H9 (cell line): ENCODE data around the gene DACH1. TPM values are rescaled to one million over a fixed set of nuclear protein-coding genes. Genes with fewer than 3 reads are reported as not detected.

Source experiments
- DNase-seq: peaks from one replicate; pipeline ENCODE4 v3.0.0-alpha.2; 2017
- H2AFZ ChIP-seq: one replicate; pipeline ENCODE4 v1.6.1; 2013; ENCODE audit warnings: mild to moderate bottlenecking, low read length, control low read depth, moderate library complexity
- H2AK5ac ChIP-seq: 2 replicates; pipeline ENCODE4 v1.6.1; 2013; ENCODE audit warnings: low read length, control low read depth, mixed read lengths; ENCODE audit not compliant: insufficient read length
- H2BK120ac ChIP-seq: one replicate; pipeline ENCODE4 v1.6.1; 2013; ENCODE audit warnings: low read depth, mild to moderate bottlenecking, low read length, control low read depth, inconsistent platforms; ENCODE audit not compliant: poor library complexity, severe bottlenecking
- H2BK12ac ChIP-seq: 2 replicates; pipeline ENCODE4 v1.6.1; 2013; ENCODE audit warnings: low read length, control low read depth, mixed read lengths, low read depth; ENCODE audit not compliant: insufficient read length
- H2BK15ac ChIP-seq: 2 replicates; pipeline ENCODE4 v1.6.1; 2013; ENCODE audit warnings: low read depth, low read length, control low read depth
- H2BK20ac ChIP-seq: one replicate; pipeline ENCODE4 v1.6.1; 2013; ENCODE audit warnings: low read depth, mild to moderate bottlenecking, low read length, control low read depth, inconsistent platforms; ENCODE audit not compliant: poor library complexity, severe bottlenecking
- H2BK5ac ChIP-seq: 2 replicates; pipeline ENCODE4 v1.6.1; 2013; ENCODE audit warnings: low read length, control low read depth, mixed read lengths; ENCODE audit not compliant: insufficient read length
- H3K14ac ChIP-seq: 2 replicates; pipeline ENCODE4 v1.6.1; 2013; ENCODE audit warnings: low read length, control low read depth; ENCODE audit not compliant: insufficient read depth
- H3K18ac ChIP-seq: 2 replicates; pipeline ENCODE4 v1.6.1; 2013; ENCODE audit warnings: low read depth, mild to moderate bottlenecking, mixed read lengths, low read length, control low read depth; ENCODE audit not compliant: insufficient read length
- H3K23ac ChIP-seq: 2 replicates; pipeline ENCODE4 v1.6.1; 2013; ENCODE audit warnings: low read length, control low read depth, mixed read lengths, low read depth; ENCODE audit not compliant: insufficient read length
- H3K23me2 ChIP-seq: 2 replicates; pipeline ENCODE4 v1.6.1; 2013; ENCODE audit warnings: low read depth, mild to moderate bottlenecking, mixed read lengths, low read length, control low read depth; ENCODE audit not compliant: insufficient read length, poor library complexity, severe bottlenecking
- H3K27ac ChIP-seq: 2 replicates; pipeline ENCODE4 v1.5.1; 2013; ENCODE audit warnings: low read length, control low read depth, mixed read lengths, low read depth; ENCODE audit not compliant: insufficient read length
- H3K27me3 ChIP-seq: 2 replicates; pipeline ENCODE4 v1.6.1; 2013; ENCODE audit warnings: low read length, control low read depth, inconsistent platforms; ENCODE audit not compliant: insufficient read depth
- H3K4ac ChIP-seq: 2 replicates; pipeline ENCODE4 v1.6.1; 2013; ENCODE audit warnings: low read depth, mild to moderate bottlenecking, control low read depth, inconsistent platforms, low read length, moderate library complexity
- H3K4me1 ChIP-seq: 2 replicates; pipeline ENCODE4 v1.6.1; 2013; ENCODE audit warnings: low read length, control low read depth, inconsistent platforms; ENCODE audit not compliant: insufficient read depth
- H3K4me2 ChIP-seq: 2 replicates; pipeline ENCODE4 v1.6.1; 2013; ENCODE audit warnings: low read length, control low read depth, mixed read lengths; ENCODE audit not compliant: insufficient read length, insufficient read depth
- H3K56ac ChIP-seq: 2 replicates; pipeline ENCODE4 v1.6.1; 2013; ENCODE audit warnings: low read depth, mild to moderate bottlenecking, mixed read lengths, low read length, control low read depth; ENCODE audit not compliant: insufficient read length
- H3K79me1 ChIP-seq: 2 replicates; pipeline ENCODE4 v1.6.1; 2013; ENCODE audit warnings: low read depth, mild to moderate bottlenecking, moderate library complexity, low read length, control low read depth, inconsistent platforms; ENCODE audit not compliant: insufficient read depth, poor library complexity, severe bottlenecking
- H3K79me2 ChIP-seq: 2 replicates; pipeline ENCODE4 v1.6.1; 2013; ENCODE audit warnings: low read length, control low read depth, inconsistent platforms; ENCODE audit not compliant: insufficient read depth
- H3K9ac ChIP-seq: 2 replicates; pipeline ENCODE4 v1.6.1; 2013; ENCODE audit warnings: low read length, control low read depth, mixed read lengths; ENCODE audit not compliant: insufficient read length; ENCODE audit errors: extremely low read depth
- H3K9me3 ChIP-seq: one replicate; pipeline ENCODE4 v1.6.1; 2013; ENCODE audit warnings: low read depth, low read length, inconsistent platforms; ENCODE audit not compliant: control insufficient read depth
- H3T11ph ChIP-seq: one replicate; pipeline ENCODE4 v1.6.1; 2013; ENCODE audit warnings: mild to moderate bottlenecking, low read length, control low read depth, inconsistent platforms
- H4K20me1 ChIP-seq: one replicate; pipeline ENCODE4 v1.6.1; 2013; ENCODE audit not compliant: control insufficient read depth, insufficient read length, insufficient read depth
- H4K5ac ChIP-seq: 2 replicates; pipeline ENCODE4 v1.6.1; 2013; ENCODE audit warnings: low read depth, mild to moderate bottlenecking, mixed read lengths, low read length, control low read depth; ENCODE audit not compliant: insufficient read length
- H4K8ac ChIP-seq: replicated peaks from 2 replicates; pipeline ENCODE4 v1.6.1; 2013; ENCODE audit warnings: low read length, control low read depth, mixed read lengths, low read depth; ENCODE audit not compliant: insufficient read length
- H4K91ac ChIP-seq: 2 replicates; pipeline ENCODE4 v1.6.1; 2013; ENCODE audit warnings: low read depth, mild to moderate bottlenecking, moderate library complexity, mixed read lengths, low read length, control low read depth; ENCODE audit not compliant: insufficient read length
- H3K27ac Mint-ChIP-seq, 3 experiments: 2 replicates in 2 of 3; 3 replicates in 1 of 3; pipeline ENCODE4 v1.8.0; 2020 to 2021; ENCODE audit warnings: mixed read lengths in 3 of 3, mild to moderate bottlenecking in 1 of 3, moderate library complexity in 1 of 3
- H3K27me3 Mint-ChIP-seq: 2 replicates; pipeline ENCODE4 v1.8.0; 2021; ENCODE audit warnings: low read depth, mild to moderate bottlenecking, moderate library complexity, mixed read lengths
- H3K36me3 Mint-ChIP-seq, 3 experiments: 2 replicates in 2 of 3; 3 replicates in 1 of 3; pipeline ENCODE4 v1.8.0; 2020 to 2021; ENCODE audit warnings: low read depth in 3 of 3, mixed read lengths in 3 of 3; ENCODE audit not compliant: insufficient read depth in 1 of 3
- H3K4me1 Mint-ChIP-seq, 2 experiments: 2 replicates each; pipeline ENCODE4 v1.8.0; 2020; ENCODE audit warnings: mixed read lengths in 2 of 2
- H3K4me3 Mint-ChIP-seq, 2 experiments: 2 replicates in 1 of 2; 3 replicates in 1 of 2; pipeline ENCODE4 v1.8.0; 2020 to 2021; ENCODE audit warnings: mild to moderate bottlenecking in 2 of 2, mixed read lengths in 2 of 2, moderate library complexity in 1 of 2
- H3K9me3 Mint-ChIP-seq, 2 experiments: 2 replicates in 1 of 2; 3 replicates in 1 of 2; pipeline ENCODE4 v1.8.0; 2020; ENCODE audit warnings: mild to moderate bottlenecking in 2 of 2, mixed read lengths in 2 of 2, moderate library complexity in 1 of 2
- CTCF ChIP-seq: fragments of 200-600 bp; sonication (generic); conservative IDR thresholded peaks from 3 replicates; pipeline ENCODE4 v1.8.0; 2021; ENCODE audit warnings: antibody characterized with exemption, mild to moderate bottlenecking
- WGBS: extraction: QIAGEN DNeasy Blood & Tissue Kit; methylation state at CpG from one replicate; pipeline ENCODE4 v1.1.7; 2013; ENCODE audit warnings: missing lambda C conversion rate, low lambda C conversion rate, mixed read lengths; ENCODE audit not compliant: insufficient read length; ENCODE audit errors: extremely low coverage; 5-methylcytosine and 5-hydroxymethylcytosine counted together
- total RNA-seq: library from RNA; stranded (reverse); gene quantifications from 2 replicates; pipeline ENCODE4 v1.2.1, GENCODE V29; 2021

DACH1 gene
- total RNA-seq, 1 experiment from 2014 or later: not detected

- WGBS: no CpG with 5 or more reads among the region's 3 CpGs
- H3K4me1 ChIP-seq: no peaks in the 10 kb centered on the region
- no peak for TF ChIP-seq CTCF
- no peak overlapping the region for H3K4me2 ChIP-seq
- H2AFZ ChIP-seq: no peak overlapping the region
- no peaks in the 10 kb centered on the region for H3K23me2 ChIP-seq
- H3K18ac ChIP-seq: no peak overlapping the region
- H2AK5ac ChIP-seq: no peak overlapping the region
- Mint-ChIP-seq H3K4me3 (no peak overlapping the region), H3K9me3 (no peaks in the 10 kb centered on the region), H3K36me3 (no peaks in the 10 kb centered on the region), H3K27ac (no peak overlapping the region), H3K4me1 (no peaks in the 10 kb centered on the region; a peak in 1 of 4 replicates), H3K27me3 (no peaks in the 10 kb centered on the region)
- no peaks in the 10 kb centered on the region for H3K9me3 ChIP-seq
- no peak overlapping the region for H4K91ac ChIP-seq
- no peak overlapping the region for H3K23ac ChIP-seq
- H4K5ac ChIP-seq: no peak overlapping the region
- H3K4ac ChIP-seq: no peak overlapping the region
- H2BK15ac ChIP-seq: no peak overlapping the region
- no peak overlapping the region for H3K9ac ChIP-seq
- no peak overlapping the region for H3K27ac ChIP-seq
- H2BK20ac ChIP-seq: no peak overlapping the region
- no peak overlapping the region for H3K14ac ChIP-seq
- no peaks in the 10 kb centered on the region for H4K20me1 ChIP-seq
- DNase-seq: no peak
- H3K79me1 ChIP-seq: no peaks in the 10 kb centered on the region
- no peak overlapping the region for H3T11ph ChIP-seq
- H3K56ac ChIP-seq: no peak overlapping the region
- no peak overlapping the region for H2BK120ac ChIP-seq
- no peaks in the 10 kb centered on the region for H3K27me3 ChIP-seq
- H4K8ac ChIP-seq: no peak overlapping the region
- H3K79me2 ChIP-seq: no peaks in the 10 kb centered on the region
- H2BK5ac ChIP-seq: no peak overlapping the region
- no peak overlapping the region for H2BK12ac ChIP-seq
These were observed 46.7 kb upstream of the DACH1 start for GRCh38 chr13:71913717-71914116.
